Renal pelvis (tissue), 12 donors: ENCODE results near the gene LGALS9B. TPM values are rescaled to one million over a fixed set of nuclear protein-coding genes. Genes with fewer than 3 reads are reported as not detected.
"Not testable (repeated sequence)": the region's sequence is repeated elsewhere in the genome, so short reads cannot be mapped to it uniquely, and the experiment has no call there.

Experiments used
- DNase-seq: peaks from one replicate; pipeline ENCODE4 v3.0.0-alpha.2; 2013
- long read RNA-seq, 16 experiments: transcript quantifications; one replicate each; lab custom pipeline, GENCODE V29; 2026
- polyA plus RNA-seq, 3 donors: library from polyadenylated mRNA; unstranded; fragments of 120-200 nt; gene quantifications; one replicate each; pipeline ENCODE4 v1.2.1, GENCODE V29; 2013; ENCODE audit not compliant: insufficient read length in 3 of 3

The LGALS9B gene
- polyA plus RNA-seq: not detected
- long read RNA-seq, donor 1: 0 reads
- long read RNA-seq, donor 2: 0 reads
- long read RNA-seq, donor 3: 0 reads
- long read RNA-seq, donor 4: 0 reads
- long read RNA-seq, donor 5: 0 reads
- long read RNA-seq, donor 6: 0 reads
- long read RNA-seq, donor 7: 0 reads
- long read RNA-seq, donor 8: 0 reads
- long read RNA-seq, donor 9: 0 reads
- long read RNA-seq, donor 10: 0 reads
- long read RNA-seq, donor 11: 0 reads
- long read RNA-seq, donor 12: 0 reads
- long read RNA-seq, donor 13: 0 reads
- long read RNA-seq, donor 14: 0 reads
- long read RNA-seq, donor 15: 0 reads
- long read RNA-seq, donor 16: 0 reads

DNA sequence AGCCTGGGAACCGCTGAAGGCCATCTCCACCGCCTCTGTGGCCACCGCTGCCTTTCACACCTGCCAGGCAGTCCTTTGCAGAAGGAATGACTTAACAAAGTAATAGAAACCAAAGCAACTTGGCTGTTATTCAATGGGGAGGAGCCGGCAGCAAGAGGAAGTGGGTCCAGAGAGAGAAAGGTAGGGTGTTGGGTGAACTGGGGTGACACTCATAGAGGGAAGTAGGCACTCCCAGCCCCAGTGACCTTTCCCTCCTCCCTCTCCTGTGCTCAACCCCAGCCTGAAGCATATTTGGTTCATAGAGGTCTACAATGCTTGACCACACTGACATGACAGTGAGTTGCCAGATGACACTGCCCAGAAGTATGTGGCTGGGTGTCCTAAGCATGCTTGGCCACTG is at the start of gene LGALS9B:
Gene LGALS9B (minus strand): TSS at position 93 of the 400 bp plus-strand sequence. CDS start 69 bp downstream, at position 24.
- not testable (repeated sequence) for DNase-seq

GRCh38 chr17:20516986-20517385 is 49.6 kb upstream of the LGALS9B start:
- DNase-seq: not testable (repeated sequence)

GRCh38 chr17:20515099-20515498 is 47.8 kb upstream of the LGALS9B start:
- not testable (repeated sequence) for DNase-seq

- DNase-seq: not testable (repeated sequence)
These were observed 46.2 kb upstream of the LGALS9B start for GRCh38 chr17:20513539-20513938.

GRCh38 chr17:20512378-20512777 is 45.0 kb upstream of the LGALS9B start:
- DNase-seq: not testable (repeated sequence)

DNA sequence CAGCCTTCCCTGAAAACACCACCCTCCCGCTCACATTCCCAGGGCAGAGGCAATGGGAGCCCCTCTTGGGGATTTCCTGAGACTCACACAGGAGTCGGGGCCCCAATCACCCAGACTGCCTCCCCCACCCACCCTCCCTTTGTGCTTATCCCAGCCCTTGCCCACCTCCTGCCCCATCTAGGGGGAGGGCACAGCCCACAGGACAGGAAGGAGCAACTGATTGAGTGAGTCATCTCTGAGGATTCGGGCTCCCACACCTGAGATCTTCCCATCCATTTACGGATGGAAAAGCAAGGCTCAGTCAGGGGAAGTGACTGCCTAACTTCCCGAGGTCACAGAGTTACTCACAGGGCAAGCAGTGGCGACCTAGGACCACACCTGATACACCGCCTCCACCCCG is 44.4 kb upstream of the LGALS9B start:
- DNase-seq: not testable (repeated sequence)

DNA sequence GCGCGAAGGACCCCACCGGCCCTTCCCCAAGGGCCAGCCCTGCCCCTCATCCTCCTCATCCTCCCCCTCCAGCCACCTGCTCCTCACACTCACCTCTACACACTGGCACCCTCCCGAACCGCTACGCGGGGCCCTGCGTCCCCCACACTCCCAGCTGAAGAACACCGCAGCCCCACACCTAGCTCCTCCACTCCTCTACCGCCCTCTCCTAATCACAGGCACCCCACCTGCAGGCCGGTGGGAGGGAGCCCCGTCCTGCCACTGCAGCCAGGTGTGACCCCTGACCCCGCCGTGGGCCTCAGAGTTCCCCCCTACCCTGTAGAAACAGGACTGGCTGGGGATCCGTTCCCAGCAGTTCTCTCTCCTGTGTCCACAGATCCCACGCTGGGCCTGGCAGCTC is 38.0 kb upstream of the LGALS9B start:
- DNase-seq: not testable (repeated sequence)

DNA sequence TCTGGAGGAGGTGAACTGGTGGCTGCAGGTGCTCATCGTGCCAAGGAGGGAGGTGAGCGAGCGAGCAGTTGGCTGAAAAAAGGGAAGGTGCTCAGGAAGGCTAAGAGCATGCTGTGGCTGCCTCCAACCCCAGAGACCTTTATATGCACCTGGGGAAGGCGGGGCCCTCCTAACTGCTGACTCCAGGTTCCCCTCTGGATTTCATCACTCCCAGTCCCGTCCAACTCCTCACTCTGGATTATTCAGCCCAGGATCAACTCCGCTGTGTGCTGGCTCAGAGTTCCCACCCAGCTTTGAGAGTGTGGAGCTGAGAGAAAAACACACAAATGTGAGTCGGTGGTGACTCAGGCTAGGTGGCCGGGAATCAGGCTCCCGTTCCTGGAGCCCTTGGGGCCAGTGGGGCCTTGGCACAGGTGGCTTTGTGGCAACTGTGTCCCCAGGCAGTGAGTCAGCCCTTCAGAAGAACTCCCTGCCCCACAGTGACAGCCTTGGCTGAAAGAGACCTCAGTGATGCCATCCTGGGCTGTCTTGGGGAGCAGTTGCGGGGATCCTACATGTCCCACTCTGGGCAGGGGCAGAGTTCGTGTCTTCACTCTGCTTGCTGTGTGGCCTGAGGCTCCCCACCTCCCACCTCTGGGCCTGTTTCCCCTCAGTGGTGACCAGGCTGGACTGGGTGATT is 37.2 kb upstream of the LGALS9B start:
- not testable (repeated sequence) for DNase-seq

- DNase-seq: not testable (repeated sequence)
These were observed 34.6 kb upstream of the LGALS9B start for GRCh38 chr17:20501896-20502295.

DNA sequence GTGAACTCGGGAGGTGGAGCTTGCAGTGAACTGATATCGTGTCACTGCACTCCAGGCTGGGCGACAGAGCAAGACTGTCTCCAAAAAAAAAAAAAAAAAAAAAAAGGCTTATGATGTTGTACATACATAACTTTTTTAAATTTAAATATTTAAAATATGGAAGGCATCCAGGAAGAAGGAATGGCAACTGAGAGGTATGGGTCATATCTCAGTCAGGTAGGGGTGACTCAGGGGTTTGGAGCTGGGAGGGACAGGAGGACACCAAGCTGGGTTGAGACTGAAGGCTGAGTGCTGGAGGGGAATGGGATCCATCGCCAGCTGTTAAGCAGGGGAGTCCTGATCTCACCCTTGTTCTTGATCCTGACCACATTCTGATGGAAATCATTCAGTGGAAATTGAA is 33.0 kb upstream of the LGALS9B start:
- not testable (repeated sequence) for DNase-seq

DNA sequence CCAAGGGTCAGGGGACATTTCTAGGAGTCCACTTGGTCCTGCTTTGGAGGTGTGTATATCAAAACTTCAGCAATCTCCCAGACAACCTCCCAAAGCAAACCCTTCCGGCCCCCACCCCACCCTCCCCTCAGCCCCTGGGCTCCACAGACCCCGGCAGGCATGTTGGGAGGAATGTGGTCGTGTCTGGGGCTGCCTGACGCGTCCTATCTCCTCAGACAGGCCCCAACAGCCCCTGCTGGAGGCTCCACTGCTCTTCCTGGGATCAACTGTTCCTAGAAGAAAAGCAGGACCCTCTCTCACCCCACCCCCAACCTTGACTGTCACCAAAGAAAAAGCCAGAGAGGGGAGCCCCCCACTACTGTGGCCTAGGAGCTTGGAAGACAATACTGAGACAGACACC is 28.1 kb upstream of the LGALS9B start:
- DNase-seq: not testable (repeated sequence)

GRCh38 chr17:20494735-20495134 is 27.4 kb upstream of the LGALS9B start:
- DNase-seq: not testable (repeated sequence)

DNA sequence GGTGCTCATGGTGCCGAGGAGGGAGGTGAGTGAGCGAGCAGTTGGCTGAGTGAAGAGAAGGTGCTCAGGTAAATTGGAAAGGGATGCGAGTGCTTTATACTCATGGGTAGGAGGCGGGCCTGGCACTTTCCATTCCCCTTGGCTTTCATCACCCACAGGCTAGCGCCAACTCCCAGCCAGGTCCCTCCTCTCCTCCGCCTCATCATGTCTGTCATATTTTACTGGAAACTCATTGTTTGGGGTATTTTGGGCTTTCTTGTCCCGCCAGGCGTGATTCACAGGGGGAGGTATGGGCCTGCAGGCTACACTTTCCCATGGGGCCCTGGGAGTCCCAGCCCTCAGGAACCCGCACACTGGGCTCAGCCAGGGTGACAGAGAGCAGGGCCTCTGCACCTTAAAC is 26.8 kb upstream of the LGALS9B start:
- not testable (repeated sequence) for DNase-seq

GRCh38 chr17:20492971-20493370 is 25.6 kb upstream of the LGALS9B start:
- DNase-seq: not testable (repeated sequence)

GRCh38 chr17:20492099-20492498 is 24.8 kb upstream of the LGALS9B start:
- not testable (repeated sequence) for DNase-seq

- not testable (repeated sequence) for DNase-seq
These were observed 17.6 kb upstream of the LGALS9B start for GRCh38 chr17:20484930-20485329.

DNA sequence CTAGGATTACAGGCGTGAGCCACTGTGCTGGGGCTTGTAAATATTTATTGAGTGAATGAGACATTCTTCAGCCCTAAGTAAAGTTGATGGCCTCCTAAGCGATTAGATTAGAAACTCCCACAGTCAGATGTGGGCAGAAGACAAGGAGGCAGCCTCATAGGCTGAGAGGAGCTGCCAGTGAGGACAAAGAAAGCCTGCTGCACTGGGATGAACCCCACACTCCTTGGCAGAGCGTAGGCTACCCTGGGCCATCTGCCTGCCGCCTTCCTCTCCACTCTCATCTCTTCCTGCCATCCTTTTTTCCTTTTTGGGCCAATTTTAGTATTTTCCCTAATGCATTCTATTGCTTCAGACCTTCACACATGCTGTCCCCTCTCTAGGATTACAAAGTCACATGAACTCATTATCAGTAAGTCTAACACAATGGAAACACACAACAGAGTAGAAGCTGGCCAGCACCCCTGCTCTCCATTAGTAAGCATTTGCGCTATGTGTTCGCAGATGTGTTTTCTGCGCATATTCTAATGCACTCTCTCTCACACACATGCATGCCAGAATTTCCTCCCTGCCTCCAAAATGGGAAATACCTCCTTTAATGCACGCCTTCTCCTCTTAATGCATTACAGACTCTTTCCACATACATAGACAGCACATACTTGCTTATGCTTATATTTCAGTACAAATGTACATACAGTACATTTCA is 12.7 kb upstream of the LGALS9B start:
- DNase-seq: not testable (repeated sequence)

DNA sequence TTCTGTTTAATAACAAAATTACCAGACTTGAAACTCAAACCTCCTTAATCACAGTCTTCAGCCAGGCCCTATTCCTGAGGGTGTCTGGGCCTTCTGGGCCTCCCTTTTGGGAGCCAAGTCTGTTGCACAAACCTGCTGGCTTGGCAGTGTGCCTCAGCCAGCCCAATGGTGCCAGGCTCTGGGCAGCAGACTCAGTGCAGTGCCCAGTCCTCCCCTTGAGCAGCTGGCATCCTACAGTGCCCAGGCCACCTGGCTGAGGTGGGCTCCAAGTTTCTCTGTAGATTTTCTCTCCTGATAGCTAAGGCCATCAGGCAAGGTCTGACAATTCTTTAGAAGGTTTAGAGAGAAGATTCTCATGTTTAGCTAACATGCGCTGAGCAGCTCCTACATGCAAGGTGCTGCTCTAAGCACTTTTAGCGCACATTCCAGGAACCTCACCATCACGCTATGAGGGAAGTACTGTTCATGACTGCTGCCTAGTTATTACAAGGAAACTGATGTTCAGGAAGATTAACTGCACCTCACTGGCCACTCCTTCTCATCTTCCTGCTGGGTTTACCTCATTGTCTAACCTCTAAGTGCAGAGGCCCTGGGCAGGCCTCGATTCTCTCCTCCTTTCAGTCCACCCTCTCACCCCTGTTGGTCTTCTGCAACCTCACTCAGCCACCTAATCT is 10.2 kb upstream of the LGALS9B start:
- DNase-seq: not testable (repeated sequence)

DNA sequence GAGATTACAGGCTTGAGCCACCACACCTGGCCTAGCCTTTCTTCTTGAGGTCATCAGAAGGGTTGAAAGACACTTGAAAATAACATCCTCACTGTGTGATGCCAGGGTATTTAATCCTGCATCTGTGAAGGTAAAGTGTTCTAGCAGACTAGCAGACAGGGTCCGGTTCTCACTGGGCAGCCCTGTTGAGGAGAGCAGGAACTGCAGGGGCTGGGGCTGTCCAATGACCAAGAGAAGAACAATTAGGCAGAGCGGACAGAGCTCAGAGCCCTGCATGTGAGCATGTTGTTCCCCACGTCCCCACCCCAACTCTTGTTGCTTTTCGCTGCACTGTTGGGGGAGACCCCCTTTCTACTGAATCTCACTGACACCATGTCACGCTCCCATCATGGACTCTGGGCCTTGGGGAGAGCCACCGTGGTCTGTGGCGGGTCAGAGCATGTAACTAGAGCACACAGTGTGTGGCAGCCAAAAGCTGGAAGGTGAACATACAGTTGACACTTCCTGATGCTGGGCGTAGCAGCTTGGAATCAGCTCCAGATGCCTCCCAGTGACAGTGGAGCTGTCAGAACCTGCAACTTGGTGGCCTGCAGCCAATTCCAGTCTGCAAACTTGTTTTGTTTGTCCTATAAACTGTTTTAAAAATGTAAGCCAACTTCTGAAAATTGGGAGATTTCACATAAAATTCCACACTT is 7.9 kb upstream of the LGALS9B start:
- not testable (repeated sequence) for DNase-seq

DNA sequence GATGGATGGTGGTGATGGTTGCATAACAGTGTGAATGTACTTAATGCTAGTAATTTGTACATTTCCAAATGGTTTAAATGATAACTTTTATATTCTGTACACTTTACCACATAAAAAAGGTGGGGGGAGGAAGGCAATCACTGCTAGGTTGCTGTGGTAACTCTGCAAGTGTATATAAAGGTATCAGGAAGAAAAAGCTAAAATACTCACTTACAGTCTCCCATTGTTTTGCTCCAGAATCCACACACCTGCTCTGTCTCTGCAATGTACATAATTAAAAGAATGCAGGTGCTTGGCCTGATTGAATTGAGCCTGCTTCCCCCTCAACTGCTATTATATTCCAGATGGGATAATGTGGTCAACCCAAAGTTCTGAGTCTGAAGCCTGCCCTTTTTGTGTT is 6.7 kb upstream of the LGALS9B start:
- not testable (repeated sequence) for DNase-seq

- DNase-seq: not testable (repeated sequence)
These were observed 2.6 kb upstream of the LGALS9B start for GRCh38 chr17:20469946-20470345.
